Stimulated activated naive CD8-positive, alpha-beta T cell treated with anti-CD3 and anti-CD28 coated beads, Interleukin-15, Interleukin-2, amounts not matched to agents 100 U/mL and 50 U/mL, for 24 hours (primary cell): Measurements from ENCODE around the gene METTL25B.
A peak's percentile ranks its signal among the peaks of the same experiment; 100 is the strongest.

ENCODE experiments used
- ATAC-seq: fragments of 150-1000 bp; cut with Tn5 transposase; one replicate; pipeline ENCODE4 v1.10.0; 2021
- DNase-seq: peaks from one replicate; pipeline ENCODE4 v3.0.0; 2021

METTL25B gene

GRCh38 chr1:156700736-156701531 lies 27.3 kb upstream of the METTL25B start:
- DNase-seq = no peak
- ATAC-seq = no peak

DNA sequence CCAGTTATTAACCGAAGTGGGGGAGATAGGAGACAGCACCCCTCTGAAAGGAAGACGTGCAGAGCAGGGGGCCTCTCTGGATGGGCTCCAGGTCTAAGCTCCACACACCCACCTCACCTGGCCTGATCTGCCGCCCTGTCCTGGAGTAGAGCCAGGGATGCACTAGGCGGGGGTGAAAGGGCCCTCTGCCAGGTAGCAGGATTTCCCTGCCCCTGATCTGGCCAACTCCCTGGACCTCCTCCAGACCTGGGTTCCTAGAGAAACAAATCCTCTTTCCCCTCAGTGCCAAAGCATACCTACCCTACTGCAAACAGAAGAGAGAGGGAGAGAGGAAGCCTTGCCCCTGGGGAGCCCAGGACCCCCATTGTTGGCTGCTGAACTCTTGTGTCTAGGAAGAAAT lies 24.9 kb upstream of the METTL25B start:
- DNase-seq (no peak), ATAC-seq (no peak)

- DNase-seq (no peak), ATAC-seq (no peak)
These were observed 24.5 kb upstream of the METTL25B start for GRCh38 chr1:156703741-156704140.

DNA sequence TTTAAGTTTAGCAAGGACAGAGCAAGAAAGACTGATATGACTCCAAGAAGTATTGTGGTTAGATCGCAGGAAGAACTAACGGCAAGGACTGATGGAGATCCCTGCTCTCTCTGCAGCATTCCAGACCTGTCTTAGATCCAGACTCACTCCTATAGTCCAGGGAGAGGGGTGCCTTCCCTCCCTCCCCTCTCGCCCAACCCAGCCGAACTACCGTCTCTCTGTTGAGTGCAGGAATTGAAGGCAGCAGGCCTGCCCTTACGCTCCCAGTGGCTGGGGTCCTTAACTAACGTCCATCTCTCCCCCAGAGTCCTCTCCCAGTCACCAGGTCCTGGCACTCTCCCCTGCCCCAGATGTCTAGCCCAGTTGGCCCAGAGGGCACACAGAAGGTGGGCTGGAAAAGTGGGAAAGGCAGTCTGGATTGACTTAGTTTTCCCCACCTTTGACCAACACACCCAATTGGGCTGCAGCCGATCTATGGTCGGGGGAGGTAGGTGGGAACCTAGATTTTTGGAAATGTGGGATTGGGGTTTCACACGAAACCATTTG lies 24.0 kb upstream of the METTL25B start:
- ATAC-seq (no peak), DNase-seq (no peak)

- DNase-seq (peak; percentile 66), ATAC-seq (peak; percentile 30)
These were observed 23.3 kb upstream of the METTL25B start for GRCh38 chr1:156704930-156705320.

- DNase-seq (no peak), ATAC-seq (peak; percentile 11)
These were observed 22.9 kb upstream of the METTL25B start, which contains the start of gene CRABP2 for GRCh38 chr1:156705321-156705917. Gene CRABP2 (minus strand): TSS chr1:156705583. CDS start chr1:156705446, 137 bp downstream.

DNA sequence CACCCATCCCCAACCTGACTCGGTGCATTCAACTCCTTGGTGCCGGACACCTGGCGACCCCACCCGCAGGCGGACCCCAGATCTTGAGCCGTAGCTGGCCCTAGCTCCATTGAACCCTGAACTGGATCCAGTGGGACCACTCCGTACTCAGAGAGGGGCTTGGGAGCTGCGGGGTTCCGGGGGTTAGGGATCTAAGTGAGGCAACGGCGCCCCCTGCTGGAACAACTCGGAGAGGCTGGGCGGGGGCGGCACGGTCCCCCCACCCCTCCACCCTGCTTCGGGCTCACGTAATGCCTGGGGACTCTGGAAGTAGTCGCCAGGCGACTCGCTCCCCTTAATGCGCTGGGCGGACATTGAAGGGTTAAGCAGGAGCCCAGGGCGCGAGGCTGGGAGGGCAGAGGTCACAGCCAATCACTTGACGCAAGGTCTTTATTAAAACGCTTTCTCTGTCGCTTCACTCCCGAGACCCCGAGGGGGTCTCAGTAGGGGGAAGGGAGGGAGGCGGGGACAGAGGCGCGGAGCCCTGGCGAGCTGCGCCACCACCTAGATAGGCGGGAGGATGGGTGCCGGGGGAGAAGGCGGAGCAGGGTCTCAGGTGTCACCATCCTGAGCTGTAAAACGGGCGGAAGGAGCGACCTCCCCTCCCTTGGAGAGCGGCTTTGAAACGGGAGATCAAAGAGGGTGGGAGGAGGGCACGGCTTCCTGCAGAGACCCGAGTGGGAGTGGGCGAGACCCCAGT lies 22.2 kb upstream of the METTL25B start:
- peak; percentile 85 for DNase-seq
- ATAC-seq = peak; percentile 67

- no peak for ATAC-seq
- no peak for DNase-seq
These were observed 21.4 kb upstream of the METTL25B start for GRCh38 chr1:156706657-156707416.

DNA sequence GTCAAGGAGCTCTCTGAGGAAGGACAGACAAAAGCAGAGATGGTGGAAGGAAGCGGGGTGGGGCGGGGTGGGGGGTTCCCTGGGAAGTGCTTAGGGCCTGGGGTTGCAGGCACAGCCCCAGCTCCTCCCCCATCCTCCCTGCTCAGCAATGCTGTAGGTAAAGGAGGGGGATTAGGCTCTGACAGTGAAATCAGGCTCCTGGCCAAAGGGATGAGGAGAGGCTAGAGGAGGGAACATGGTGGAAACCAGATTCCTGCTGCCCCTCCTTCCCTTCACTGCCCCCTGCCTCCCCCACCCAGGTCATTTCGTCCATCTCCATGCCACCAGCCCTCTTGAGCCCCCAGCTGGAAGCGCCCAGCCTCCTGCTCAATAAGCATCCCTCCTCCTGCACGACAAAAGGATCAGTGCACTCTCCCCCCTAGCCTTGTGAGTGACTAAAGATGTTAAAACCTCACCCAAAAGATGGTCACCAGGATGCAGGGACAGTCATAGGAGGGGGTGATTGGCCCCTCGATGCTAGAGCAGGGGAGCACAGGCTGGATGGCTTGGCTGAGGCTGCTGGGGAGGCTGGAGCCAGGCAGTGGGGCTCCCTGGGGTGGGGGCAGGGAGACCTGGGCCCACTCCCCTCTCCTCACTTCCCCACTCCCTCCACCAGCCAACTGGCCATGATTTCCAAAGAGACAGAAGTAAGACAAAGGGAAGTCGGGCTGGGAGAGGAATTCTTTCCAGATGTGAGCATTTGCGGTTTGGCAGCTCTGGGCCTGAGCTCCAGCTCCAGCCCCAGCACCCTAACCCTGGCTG lies 20.7 kb upstream of the METTL25B start:
- DNase-seq = no peak
- no peak for ATAC-seq

DNA sequence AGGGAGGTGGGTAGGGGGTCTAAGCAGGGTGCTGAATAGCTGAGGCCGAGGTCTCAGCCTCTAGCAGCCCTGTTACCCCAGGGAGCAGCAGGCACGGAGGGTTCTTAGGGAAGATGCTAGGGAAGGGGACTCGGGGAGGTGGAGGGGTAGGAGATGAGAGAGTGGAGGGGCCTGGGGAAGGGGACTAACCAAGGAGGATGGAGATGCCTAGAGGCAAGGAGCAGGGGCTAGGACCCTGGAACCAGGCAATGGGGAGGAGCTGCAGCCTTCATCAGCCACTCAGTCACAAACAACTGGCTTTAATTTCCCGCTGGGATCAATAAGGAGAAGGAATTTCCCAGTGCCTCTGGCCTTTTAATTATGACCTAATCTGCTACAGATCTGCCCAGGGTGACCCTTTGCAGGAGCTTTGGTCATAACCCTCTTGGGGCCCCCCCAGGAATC lies 20.0 kb upstream of the METTL25B start:
- ATAC-seq = no peak
- DNase-seq = no peak

DNA sequence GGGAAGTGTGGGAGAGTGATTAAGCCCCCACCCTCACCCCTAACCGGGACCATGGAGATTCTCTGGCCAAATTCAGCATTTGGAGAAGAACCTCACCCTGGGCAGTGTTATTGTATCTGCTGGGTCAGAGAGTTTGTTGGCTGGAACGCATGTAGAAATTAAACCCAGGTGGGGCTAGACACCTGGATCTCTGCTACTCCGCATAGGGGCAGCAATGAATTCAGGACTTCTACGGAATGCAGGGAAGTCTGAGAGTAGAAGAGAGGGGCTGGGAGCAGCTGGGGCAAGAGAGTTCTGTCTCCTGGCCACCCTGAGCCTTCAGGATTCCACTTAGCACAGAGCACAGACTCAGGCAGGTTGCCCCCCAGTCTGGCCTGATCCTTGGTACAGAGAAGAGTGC lies 19.2 kb upstream of the METTL25B start:
- ATAC-seq = no peak
- no peak for DNase-seq

GRCh38 chr1:156709757-156710489 lies 18.3 kb upstream of the METTL25B start:
- DNase-seq (no peak), ATAC-seq (no peak)

DNA sequence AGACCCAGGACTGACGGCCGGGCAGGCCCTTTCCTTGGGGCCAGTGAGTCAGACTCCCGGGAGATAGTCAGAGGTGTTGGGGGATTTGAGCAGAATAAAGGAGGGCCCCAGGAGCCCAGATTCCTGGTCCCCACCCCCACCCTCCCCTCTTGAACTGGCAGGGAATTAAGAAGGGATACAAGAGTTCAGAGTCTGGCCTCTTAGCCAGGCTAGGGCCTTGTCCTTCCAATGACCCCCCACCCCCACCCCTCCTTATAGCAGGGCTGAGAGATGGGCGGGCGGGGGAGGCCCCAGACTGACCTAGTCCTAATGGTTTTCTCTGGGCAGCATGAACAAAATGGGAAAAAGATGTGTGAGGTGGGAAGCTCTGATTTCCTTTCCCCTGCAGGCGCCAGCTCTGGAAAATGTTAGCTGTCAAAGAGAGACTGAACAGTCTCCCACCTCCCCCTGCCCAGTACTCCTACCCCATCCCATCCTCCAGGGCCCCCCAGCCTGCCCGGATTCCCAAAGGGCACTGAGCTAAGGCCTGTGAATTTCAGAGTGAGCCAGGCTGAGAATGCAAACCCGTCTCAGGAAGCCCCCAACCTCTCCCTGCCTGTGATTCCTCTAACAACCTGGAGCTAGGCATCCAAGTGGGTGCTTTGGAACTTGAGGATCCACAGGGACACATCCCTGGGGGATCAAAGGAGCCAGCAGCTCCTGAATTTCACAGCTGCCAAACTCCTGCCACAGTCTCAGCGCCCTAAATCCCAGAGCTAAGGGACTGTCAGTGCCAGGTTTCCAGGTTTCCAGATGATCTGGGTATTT lies 17.1 kb upstream of the METTL25B start:
- ATAC-seq (no peak), DNase-seq (no peak)

DNA sequence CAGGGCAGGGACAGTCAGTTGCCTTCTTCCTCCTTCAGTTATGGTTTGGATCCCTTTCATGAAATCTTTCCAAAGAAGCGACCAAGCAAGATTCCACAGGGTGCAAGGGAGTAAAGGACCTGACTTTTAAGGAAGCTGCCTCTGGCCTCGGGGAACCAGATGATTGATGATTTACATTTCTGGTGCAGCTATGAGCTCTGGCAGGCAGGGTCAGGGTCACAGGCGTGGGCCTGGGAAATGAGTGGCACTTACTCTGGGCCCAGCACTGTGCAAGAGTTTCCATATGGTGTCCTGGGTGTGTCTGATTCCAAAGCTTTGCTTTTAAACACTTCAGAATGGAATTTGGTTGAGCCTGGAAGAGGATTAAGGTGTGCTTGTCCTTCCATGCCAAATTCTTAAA lies 15.6 kb upstream of the METTL25B start:
- no peak for DNase-seq
- no peak for ATAC-seq

DNA sequence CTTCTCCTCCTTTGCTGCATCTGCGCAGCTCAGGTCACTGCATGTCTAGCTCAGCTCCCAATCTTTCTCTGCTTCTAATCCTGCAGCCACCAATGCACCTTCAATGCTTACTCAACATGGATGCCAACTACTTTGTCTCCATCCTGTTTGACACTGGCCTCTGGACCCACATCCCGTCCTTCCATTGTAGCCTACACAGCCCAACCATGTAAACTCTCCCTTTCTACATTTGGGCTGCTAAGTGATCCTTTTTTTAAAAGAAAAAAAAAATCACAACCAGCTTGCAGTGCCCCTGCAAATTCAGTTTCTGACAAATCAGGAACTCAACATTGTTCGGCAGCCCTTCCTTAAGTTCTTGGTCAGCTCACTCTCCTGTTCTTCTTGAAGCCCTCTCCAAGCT lies 13.4 kb upstream of the METTL25B start:
- DNase-seq = no peak
- ATAC-seq = no peak

DNA sequence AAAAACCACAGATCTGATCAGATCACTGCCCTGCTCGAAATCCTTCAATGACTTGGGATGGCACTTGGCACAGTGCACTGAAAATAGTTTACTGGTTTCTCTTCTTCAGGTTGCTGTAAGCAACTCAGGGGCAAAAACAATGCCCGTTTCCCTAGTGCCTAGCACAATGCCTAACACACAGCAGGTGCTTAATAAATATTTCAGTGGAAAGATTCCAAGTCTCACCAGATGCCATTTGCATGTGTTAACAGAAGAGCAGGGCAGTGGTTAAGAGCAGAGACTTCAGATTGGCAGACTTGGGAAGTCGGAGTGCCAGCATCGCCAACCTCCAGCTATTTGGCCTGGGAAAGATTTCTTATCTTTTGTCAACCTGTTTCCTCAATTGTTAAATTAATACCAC lies 10.9 kb upstream of the METTL25B start:
- DNase-seq = no peak
- ATAC-seq = no peak

DNA sequence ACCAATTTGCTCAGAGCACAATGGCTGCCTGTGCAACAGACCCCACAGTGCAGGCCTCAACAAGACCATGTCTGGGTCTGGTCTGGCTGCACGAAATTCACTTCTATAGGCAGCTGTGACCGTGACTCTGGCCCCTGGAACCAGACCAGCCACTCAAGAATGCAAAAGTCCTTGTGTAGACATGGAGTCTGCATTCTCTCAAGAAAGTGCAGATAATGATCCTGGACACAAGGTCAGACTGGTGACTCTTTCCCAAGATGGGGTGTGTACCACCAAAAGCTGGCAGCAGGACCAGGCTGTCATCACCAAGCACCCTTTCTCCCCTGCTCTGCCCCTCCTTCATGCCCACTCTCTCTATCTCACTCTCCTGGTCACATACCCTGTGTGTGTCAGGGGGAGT lies 7.1 kb upstream of the METTL25B start:
- ATAC-seq (no peak), DNase-seq (no peak)

DNA sequence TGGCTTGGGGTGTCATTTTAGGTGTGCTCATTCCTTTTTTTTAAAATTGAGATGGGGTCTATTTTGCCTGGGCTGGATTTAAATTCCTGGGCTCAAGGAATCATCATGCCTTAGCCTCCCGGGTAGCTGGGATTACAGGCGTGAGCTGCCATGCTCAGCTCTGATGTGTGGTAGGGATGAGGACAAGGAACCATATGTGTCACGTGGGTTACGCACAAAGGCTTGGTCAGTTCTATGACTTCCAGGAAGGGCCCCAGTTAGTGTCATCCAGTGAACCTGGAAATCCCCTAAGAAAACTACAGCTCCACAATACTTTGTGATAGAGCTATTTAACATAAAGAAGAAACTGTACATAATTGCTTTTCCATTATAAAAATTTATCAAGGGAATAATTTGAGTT lies 6.7 kb upstream of the METTL25B start:
- DNase-seq (no peak), ATAC-seq (no peak)

DNA sequence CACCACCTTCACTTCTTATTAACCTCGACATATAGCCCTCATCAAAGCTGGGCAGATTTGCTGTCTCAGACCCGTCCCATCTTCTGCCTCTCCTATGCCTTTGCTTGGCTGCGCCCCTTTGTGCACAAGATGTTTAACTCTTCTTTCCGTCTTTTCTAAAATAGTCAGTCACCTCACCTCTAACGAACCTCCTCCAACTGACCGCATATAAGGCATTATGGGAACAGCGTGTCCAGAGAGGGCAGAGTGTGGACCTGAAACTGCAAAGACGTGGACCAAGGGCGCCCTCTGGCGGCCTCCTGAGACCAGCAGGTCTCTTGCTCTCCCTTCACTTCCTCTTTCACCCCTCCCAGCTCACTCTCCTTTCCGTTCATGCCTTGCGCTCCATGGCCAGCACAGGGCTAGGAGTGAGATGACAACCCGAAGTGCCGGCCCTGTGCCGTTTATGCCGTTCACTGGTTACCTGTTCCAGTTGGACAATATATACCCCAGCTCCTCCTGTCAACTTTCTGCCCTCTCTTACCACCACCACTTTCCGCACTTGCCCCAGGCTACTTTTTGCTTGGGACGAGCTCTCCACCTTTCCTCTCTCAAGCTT lies 2.5 kb upstream of the METTL25B start:
- peak; percentile 87 for DNase-seq
- ATAC-seq = peak; percentile 30
